Measurements from ENCODE around the gene PACSIN2.

Gene PACSIN2

DNA sequence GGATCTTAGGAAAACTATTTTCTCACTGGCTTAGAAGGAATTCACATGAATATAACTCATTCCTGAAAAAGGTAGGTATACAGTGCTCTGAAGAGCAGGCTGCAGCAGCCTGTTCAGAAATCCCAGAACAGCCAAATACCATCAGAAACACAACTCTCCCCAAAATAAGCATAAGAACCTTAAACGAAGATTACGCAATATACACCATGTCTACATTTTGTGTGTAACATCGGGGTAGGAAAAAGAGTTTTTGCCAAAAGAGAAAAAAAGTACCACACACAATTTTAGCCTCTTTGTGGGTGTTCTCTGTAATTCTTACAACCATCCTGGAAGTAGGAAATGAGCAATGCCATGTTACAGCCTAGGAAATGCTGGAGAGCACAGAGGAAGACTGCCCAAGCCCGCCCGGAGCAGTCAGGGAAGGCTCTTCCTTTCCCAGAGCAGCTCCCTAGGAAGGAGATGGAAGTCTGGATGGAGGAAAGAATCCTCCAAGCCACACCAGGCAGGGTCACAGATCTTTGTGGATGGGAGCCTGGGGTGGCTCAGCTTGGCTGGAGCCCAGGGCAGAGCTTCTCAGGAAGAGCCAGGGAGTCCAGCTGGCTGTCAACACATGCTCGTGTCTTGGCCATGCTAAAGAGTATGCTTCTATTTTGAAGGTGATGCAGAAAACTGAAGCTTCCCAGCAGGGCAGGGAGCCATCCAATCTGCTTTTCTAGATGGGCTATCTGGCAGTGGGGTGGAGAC is 108.2 kb downstream of the PACSIN2 start:
- H3K27ac ChIP-seq, result peak overlapping the region; percentile 51
- no peak for TF ChIP-seq ZFX (IDR thresholded peaks at IDR 0.05; ENCODE audit: borderline replicate concordance)
- TF ChIP-seq, protein P1, sequence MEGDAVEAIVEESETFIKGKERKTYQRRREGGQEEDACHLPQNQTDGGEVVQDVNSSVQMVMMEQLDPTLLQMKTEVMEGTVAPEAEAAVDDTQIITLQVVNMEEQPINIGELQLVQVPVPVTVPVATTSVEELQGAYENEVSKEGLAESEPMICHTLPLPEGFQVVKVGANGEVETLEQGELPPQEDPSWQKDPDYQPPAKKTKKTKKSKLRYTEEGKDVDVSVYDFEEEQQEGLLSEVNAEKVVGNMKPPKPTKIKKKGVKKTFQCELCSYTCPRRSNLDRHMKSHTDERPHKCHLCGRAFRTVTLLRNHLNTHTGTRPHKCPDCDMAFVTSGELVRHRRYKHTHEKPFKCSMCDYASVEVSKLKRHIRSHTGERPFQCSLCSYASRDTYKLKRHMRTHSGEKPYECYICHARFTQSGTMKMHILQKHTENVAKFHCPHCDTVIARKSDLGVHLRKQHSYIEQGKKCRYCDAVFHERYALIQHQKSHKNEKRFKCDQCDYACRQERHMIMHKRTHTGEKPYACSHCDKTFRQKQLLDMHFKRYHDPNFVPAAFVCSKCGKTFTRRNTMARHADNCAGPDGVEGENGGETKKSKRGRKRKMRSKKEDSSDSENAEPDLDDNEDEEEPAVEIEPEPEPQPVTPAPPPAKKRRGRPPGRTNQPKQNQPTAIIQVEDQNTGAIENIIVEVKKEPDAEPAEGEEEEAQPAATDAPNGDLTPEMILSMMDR (IDR thresholded peaks at IDR 0.05), result no peak

DNA sequence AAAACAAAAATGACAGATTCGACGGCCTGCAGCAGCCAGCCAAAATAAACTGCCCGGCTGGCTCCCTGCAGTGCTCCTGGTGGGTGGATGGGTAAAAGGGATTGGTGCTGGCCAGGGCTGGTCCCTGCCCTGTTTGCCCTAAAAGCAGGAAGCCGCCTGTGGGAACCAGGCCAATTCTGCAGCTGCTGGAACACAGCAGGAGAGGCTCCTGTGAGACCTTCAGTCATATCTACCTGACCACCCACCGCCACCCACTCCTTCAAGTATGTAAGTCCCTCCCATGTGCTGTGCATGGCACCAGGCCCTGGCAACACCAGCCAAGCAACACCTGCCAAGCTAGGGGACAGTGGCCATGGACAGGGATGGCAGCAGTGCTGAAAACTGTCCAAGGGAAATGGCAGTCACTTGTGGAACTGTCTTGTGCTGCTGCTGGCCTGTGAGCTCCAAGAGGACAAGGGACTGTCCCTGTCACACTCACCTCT is 109.2 kb downstream of the PACSIN2 start:
- TF ChIP-seq ZFX (IDR thresholded peaks at IDR 0.05; ENCODE audit: borderline replicate concordance), result no peak
- TF ChIP-seq, protein P1 (IDR thresholded peaks at IDR 0.05), result no peak
- peak overlapping the region; percentile 51 for H3K27ac ChIP-seq

DNA sequence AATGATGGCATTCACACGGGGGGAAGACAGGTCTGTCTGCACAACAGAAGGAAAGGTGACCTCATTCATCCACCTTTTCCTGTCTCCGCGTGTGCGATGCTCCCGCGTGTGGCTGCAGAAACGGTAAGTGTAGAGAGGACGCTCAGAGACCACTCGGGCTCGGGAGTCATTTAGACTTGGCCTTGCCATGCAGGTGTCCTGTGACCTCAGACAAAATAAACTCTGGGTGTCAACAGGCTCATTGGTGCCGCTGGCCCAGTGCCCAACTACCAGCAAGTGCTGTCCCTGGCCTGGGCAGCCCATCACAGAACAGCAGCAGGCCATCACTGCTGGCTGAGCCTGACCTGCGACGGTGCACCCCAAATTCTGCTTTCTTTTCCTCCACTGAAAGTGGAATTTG is 109.7 kb downstream of the PACSIN2 start:
- H3K27ac ChIP-seq, result peak overlapping the region; percentile 51

DNA sequence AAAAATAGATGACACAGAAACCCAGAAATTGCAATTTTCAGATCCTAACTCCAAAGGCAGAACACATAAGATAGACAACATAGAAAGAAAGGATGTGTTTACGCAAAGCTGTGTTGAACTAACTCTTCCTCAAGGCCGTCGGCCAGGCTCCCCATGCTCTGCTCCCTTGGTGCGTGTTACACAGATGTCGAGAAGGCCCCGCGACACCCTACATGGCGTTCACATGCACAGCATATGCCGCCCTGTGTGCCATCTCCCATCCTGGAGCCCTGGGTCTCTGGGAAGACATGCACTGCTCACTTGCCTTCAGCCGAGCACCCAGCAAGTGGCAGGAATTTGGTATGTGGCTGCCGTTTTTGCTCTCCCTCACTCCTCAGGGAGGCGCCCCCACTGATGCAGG is 110.9 kb downstream of the PACSIN2 start:
- no peak for TF ChIP-seq ZFX (IDR thresholded peaks at IDR 0.05; ENCODE audit: borderline replicate concordance)
- TF ChIP-seq, protein P1 (IDR thresholded peaks at IDR 0.05), result no peak
- H3K27ac ChIP-seq, result no peak overlapping the region

More for the DNA sequence above, 109.7 kb downstream of the PACSIN2 start:
- TF ChIP-seq, protein P1 (IDR thresholded peaks at IDR 0.05), result no peak
- TF ChIP-seq ZFX (IDR thresholded peaks at IDR 0.05; ENCODE audit: borderline replicate concordance), result no peak

DNA sequence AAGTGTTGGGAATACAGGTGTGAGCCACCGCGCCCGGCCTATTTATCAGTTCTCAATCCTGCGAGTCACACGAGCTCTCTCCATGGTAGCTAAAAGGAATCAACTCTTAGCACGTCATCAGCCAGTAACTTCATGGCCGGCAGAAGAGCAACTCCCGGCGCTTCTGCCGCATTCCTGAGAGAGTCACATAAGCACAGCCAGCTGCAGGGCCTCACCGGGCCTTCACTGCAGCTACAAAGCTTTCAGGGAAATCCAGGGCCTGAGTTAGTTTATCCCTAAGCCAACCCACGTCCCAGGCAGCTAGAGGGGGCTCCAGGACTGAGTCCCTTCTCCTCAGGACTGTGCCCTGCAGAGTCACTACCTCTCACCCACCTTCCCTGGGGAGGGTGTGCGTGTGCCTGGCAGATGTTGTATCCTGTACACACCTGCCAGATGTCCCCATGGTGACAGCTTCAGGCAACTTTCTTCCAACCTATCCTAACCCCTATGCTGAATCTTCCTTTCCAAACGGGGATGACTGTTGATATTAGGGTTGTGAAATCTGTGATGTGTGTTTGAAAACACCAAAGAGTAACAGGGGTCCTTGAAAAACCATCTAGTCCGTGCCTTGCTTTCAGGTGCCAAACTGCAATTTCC is 112.0 kb downstream of the PACSIN2 start:
- TF ChIP-seq, protein P1 (IDR thresholded peaks at IDR 0.05), result no peak
- no peak for TF ChIP-seq ZFX (IDR thresholded peaks at IDR 0.05; ENCODE audit: borderline replicate concordance)
- no peak overlapping the region for H3K27ac ChIP-seq

DNA sequence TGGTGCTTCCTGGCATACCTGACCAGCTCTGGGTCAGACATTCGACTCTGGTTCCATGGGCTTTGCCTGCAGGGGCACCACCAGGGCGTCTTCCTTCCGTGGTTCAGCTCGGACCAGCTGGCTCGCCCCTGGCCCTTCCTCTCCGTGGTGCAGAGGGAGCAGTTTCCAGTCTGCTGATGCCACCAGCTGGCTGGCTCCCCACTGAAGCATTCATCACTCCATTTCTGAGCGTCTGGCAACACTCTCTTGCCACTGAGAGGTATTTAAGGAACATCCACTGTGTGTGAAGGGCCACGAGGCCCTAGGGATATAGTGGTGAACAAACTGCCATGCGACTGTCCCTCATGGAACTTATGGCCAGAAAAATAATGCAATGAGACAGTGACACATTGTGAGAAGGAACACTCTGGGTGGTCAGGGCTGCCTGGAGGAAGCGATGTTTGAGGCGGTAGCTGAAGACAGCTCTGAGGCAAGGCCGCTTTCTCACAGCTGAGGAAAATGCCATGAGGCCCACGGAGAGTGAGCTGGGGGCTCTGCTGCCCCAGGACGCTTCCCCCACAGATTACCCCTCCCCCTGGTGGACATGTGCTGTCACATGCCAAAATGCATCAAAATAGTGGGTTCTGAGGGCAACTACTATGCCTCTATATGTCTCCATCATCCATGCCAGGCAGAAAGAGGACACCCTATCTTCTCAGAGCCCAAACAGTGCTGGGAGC is 113.0 kb downstream of the PACSIN2 start:
- no peak for TF ChIP-seq ZFX (IDR thresholded peaks at IDR 0.05; ENCODE audit: borderline replicate concordance)
- TF ChIP-seq, protein P1 (IDR thresholded peaks at IDR 0.05), result 0 out of 2 replicates have a peak, but pooled peaks have one; percentile 34
- no peak overlapping the region for H3K27ac ChIP-seq
